Body of pancreas (tissue), 4 donors: ENCODE results near the gene ATP5PB. TPM values are rescaled to one million over a fixed set of nuclear protein-coding genes. Genes with fewer than 3 reads are reported as not detected.

Source experiments
- ATAC-seq: fragments of 150-250 bp; one replicate; pipeline ENCODE4 v1.9.1; 2016
- DNase-seq, 4 donors: peaks; one replicate each; pipeline ENCODE4 v3.0.0-alpha.2; 2019
- H3K27ac ChIP-seq, 4 donors: fragments of 200-600 bp; sonication (generic); 1 replicate in 3 of 4; 2 replicates in 1 of 4; pipeline versions ENCODE4 v1.5.1 to v1.6.1; 2016 to 2019; ENCODE audit warnings: mild to moderate bottlenecking in 1 of 4, mixed read lengths in 1 of 4, moderate library complexity in 1 of 4
- H3K27me3 ChIP-seq, 2 donors: fragments of 200-600 bp; sonication (generic); one replicate each; pipeline ENCODE4 v1.6.0; 2016; ENCODE audit warnings: mild to moderate bottlenecking in 1 of 2
- H3K36me3 ChIP-seq, 2 donors: fragments of 200-600 bp; sonication (generic); replicated peaks in 1 of 2; 2 replicates each; pipeline ENCODE4 v1.5.1; 2016; ENCODE audit warnings: low read depth in 2 of 2; ENCODE audit not compliant: insufficient read depth in 1 of 2
- H3K4me1 ChIP-seq: fragments of 200-600 bp; sonication (generic); one replicate; pipeline ENCODE4 v1.6.0; 2016
- H3K4me3 ChIP-seq, 2 donors: fragments of 200-600 bp; sonication (generic); 1 replicate in 1 of 2; 2 replicates in 1 of 2; pipeline ENCODE4 v1.5.1; 2016 to 2019
- H3K9me3 ChIP-seq, 3 donors: fragments of 200-600 bp; sonication (generic); 1 replicate in 2 of 3; 2 replicates in 1 of 3; pipeline ENCODE4 v1.5.1; 2016
- CTCF ChIP-seq, 7 experiments: fragments of 450-650 bp in 4 of 7; fragments of 200-600 bp in 3 of 7; sonication (generic) in 3 of 7; IDR thresholded peaks; one replicate each; pipeline ENCODE4 v1.5.1; 2016 to 2019; ENCODE audit warnings: antibody characterized with exemption in 7 of 7
- POLR2A ChIP-seq, 3 donors: fragments of 450-650 bp; IDR thresholded peaks; one replicate each; pipeline ENCODE4 v1.6.1; 2016; ENCODE audit warnings: antibody characterized with exemption in 3 of 3, mild to moderate bottlenecking in 2 of 3
- WGBS, 2 donors: methylation state at CpG; one replicate each; pipeline ENCODE4 v1.1.5; 2017; 5-methylcytosine and 5-hydroxymethylcytosine counted together
- intact Hi-C: fragments of 100-400 bp; cut with DNase I; formaldehyde crosslinking; loops from one replicate; pipeline ENCODE4 v1.15.1; 2023
- total RNA-seq, 2 donors: library from RNA; depleted of rRNA; stranded (reverse); fragments of >200 nt; gene quantifications; one replicate each; pipeline ENCODE4 v1.1.0, GENCODE V29; 2016

Gene ATP5PB
- total RNA-seq, 2 donors from 2014 or later = 55.0 to 91.0 TPM

- Histone ChIP-seq H3K4me3 (no peak overlapping the region), H3K27ac (no peak overlapping the region), H3K27me3 (no peaks in the 10 kb centered on the region), H3K4me1 (no peaks in the 10 kb centered on the region), H3K36me3 (peaks cover 0 to 17% of the 10 kb centered on the region in 2 donors), H3K9me3 (no peaks in the 10 kb centered on the region)
- intact Hi-C loops = no loop called here
- ATAC-seq (no peak), DNase-seq (no peak)
- 57 to 65% methylated on average over 3 of the region's 3 CpGs for WGBS, 2 donors
- TF ChIP-seq CTCF (IDR thresholded peaks at IDR 0.05) = no peak
Observed at GRCh38 chr1:111436726-111437125, 12.5 kb upstream of the ATP5PB start.

- Histone ChIP-seq H3K4me3 (no peak overlapping the region), H3K9me3 (no peaks in the 10 kb centered on the region), H3K4me1 (no peaks in the 10 kb centered on the region), H3K27ac (no peak overlapping the region), H3K27me3 (no peaks in the 10 kb centered on the region), H3K36me3 (peaks cover 0 to 29% of the 10 kb centered on the region in 2 donors)
- ATAC-seq (no peak), DNase-seq (no peak)
- WGBS, 2 donors = 84 to 87% methylated on average over 3 of the region's 3 CpGs
- no peak for TF ChIP-seq POLR2A (IDR thresholded peaks at IDR 0.05)
- no peak for TF ChIP-seq CTCF (IDR thresholded peaks at IDR 0.05)
- intact Hi-C loops = no loop called here
Observed at GRCh38 chr1:111439461-111440351, 9.6 kb upstream of the ATP5PB start.

GRCh38 chr1:111441573-111442192, 7.6 kb upstream of the ATP5PB start:
- H3K27me3 ChIP-seq = no peaks in the 10 kb centered on the region
- no peaks in the 10 kb centered on the region for H3K9me3 ChIP-seq
- H3K36me3 ChIP-seq = peaks cover 0 to 29% of the 10 kb centered on the region in 2 donors
- H3K4me1 ChIP-seq = peaks cover 5% of the 10 kb centered on the region
- TF ChIP-seq CTCF (IDR thresholded peaks at IDR 0.05) (peak in 5 of 7 experiments; percentile 7 to 20 (median 14)), POLR2A (IDR thresholded peaks at IDR 0.05) (no peak)
- 75 to 83% methylated on average over 9 of the region's 9 CpGs for WGBS, 2 donors
- ATAC-seq (no peak), DNase-seq (peak in 2 of 4 donors; percentile 7 to 42)
- H3K27ac ChIP-seq = no peak overlapping the region
- intact Hi-C loops = no loop called here
- H3K4me3 ChIP-seq = no peak overlapping the region

GRCh38 chr1:111442457-111442856, 6.8 kb upstream of the ATP5PB start:
- TF ChIP-seq POLR2A (IDR thresholded peaks at IDR 0.05) (no peak), CTCF (IDR thresholded peaks at IDR 0.05) (no peak)
- peaks cover 12% of the 10 kb centered on the region for H3K4me1 ChIP-seq
- no peaks in the 10 kb centered on the region for H3K9me3 ChIP-seq
- peaks cover 0 to 29% of the 10 kb centered on the region in 2 donors for H3K36me3 ChIP-seq
- H3K27ac ChIP-seq = no peak overlapping the region
- DNase-seq (no peak), ATAC-seq (no peak)
- 81 to 85% methylated on average over 4 of the region's 4 CpGs for WGBS, 2 donors
- no peaks in the 10 kb centered on the region for H3K27me3 ChIP-seq
- intact Hi-C loops = no loop called here
- H3K4me3 ChIP-seq = no peak overlapping the region
